Transverse colon (tissue), 4 donors: ENCODE results near the gene SMARCC1.

Source experiments
- CTCF ChIP-seq, 5 experiments: fragments of 200-600 bp in 3 of 5; fragments of 450-650 bp in 2 of 5; sonication (generic) in 3 of 5; IDR thresholded peaks; 1 replicate in 2 of 5; 2 replicates in 3 of 5; pipeline ENCODE4 v1.5.1; 2016 to 2017; ENCODE audit warnings: antibody characterized with exemption in 5 of 5, inconsistent platforms in 3 of 5, mild to moderate bottlenecking in 2 of 5, moderate library complexity in 1 of 5
- POLR2AphosphoS5 ChIP-seq, 3 donors: sonication (generic); formaldehyde crosslinking; IDR thresholded peaks; one replicate each; pipeline ENCODE4 v1.6.1; 2016; ENCODE audit warnings: antibody characterized with exemption in 3 of 3

- TF ChIP-seq POLR2AphosphoS5 (IDR thresholded peaks at IDR 0.05): no peak
- no peak for TF ChIP-seq CTCF (IDR thresholded peaks at IDR 0.05)
These were observed 80.3 kb downstream of the SMARCC1 start for GRCh38 chr3:47701388-47701787.
